ENCODE results near the gene RCC1.

DNA sequence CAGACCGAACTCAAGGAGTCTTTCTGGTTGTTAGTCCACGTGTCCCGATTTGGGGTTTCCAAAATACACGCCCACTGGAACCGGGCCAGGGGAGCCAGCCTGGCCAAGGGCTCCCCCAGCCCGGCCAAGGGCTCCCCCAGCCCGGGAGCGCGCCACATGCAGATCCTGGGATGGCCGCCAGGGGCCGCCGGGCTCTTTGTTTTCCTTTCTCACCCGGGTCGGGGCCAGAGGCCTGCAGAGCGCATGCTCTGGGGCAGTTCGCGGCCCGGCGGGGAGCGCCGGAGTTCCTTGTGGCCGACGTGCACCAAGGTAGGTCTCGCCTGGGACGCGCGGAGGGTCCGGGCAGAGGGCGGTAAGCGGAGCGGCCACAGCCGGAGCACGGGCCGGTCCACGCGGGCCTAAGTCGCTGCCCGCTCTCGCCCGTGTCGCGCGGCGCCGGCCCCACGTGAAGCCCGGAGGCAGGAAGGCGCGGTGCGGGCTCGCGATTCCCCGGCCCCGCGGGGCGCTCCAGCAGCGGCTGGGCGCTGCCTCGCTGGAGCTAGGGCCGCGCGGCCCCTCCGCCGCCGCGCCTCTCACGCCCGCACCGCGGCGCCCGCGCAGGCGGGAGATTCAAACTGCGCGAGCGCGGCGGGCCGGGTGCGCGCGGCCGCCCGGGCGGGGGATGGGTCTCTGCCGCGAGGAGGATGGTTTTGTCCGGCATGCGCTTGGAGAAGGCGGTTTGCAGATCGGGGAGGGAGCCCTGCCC is 12.3 kb downstream of the RCC1 start:
- TF ChIP-seq, protein P1, sequence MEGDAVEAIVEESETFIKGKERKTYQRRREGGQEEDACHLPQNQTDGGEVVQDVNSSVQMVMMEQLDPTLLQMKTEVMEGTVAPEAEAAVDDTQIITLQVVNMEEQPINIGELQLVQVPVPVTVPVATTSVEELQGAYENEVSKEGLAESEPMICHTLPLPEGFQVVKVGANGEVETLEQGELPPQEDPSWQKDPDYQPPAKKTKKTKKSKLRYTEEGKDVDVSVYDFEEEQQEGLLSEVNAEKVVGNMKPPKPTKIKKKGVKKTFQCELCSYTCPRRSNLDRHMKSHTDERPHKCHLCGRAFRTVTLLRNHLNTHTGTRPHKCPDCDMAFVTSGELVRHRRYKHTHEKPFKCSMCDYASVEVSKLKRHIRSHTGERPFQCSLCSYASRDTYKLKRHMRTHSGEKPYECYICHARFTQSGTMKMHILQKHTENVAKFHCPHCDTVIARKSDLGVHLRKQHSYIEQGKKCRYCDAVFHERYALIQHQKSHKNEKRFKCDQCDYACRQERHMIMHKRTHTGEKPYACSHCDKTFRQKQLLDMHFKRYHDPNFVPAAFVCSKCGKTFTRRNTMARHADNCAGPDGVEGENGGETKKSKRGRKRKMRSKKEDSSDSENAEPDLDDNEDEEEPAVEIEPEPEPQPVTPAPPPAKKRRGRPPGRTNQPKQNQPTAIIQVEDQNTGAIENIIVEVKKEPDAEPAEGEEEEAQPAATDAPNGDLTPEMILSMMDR (IDR thresholded peaks at IDR 0.05): peak; percentile 95 to 99 (median 96)
- peak; percentile 43 to 65 for TF ChIP-seq POLR2A (IDR thresholded peaks at IDR 0.05)

Measured in adrenal gland (tissue), 5 donors.